Activated CD8-positive, alpha-beta memory T cell treated with anti-CD3 and anti-CD28 coated beads for 1 hour (primary cell): ENCODE results near the gene ELFN2.
"Not testable (repeated sequence)": the region's sequence is repeated elsewhere in the genome, so short reads cannot be mapped to it uniquely, and the experiment has no call there.

Source experiments
- DNase-seq, 2 donors: peaks; one replicate each; pipeline ENCODE4 v3.0.0-alpha.2; 2020; ENCODE audit warnings: low read depth in 1 of 2; ENCODE audit errors: extremely low read depth in 1 of 2

Gene ELFN2

GRCh38 chr22:37427135-37427710 lies at the start of gene ELFN2:
ELFN2 (minus strand) TSS chr22:37427479; CDS start chr22:37375534, 51,945 bp downstream.
- no peak for DNase-seq

- DNase-seq: no peak
Measured at GRCh38 chr22:37476389-37477329, 49.4 kb upstream of the ELFN2 start.

GRCh38 chr22:37474447-37475090 lies 47.3 kb upstream of the ELFN2 start:
- DNase-seq: no peak

- DNase-seq: no peak
Measured at GRCh38 chr22:37473437-37473946, 46.2 kb upstream of the ELFN2 start.

GRCh38 chr22:37472418-37473006 lies 45.2 kb upstream of the ELFN2 start:
- peak in 1 of 2 donors; percentile 29 for DNase-seq

GRCh38 chr22:37471727-37472417 lies 44.6 kb upstream of the ELFN2 start:
- DNase-seq: no peak

GRCh38 chr22:37470087-37470445 lies 42.8 kb upstream of the ELFN2 start:
- no peak for DNase-seq

- DNase-seq: no peak
Measured at GRCh38 chr22:37469416-37470086, 42.3 kb upstream of the ELFN2 start.

GRCh38 chr22:37468201-37468695 lies 41.0 kb upstream of the ELFN2 start:
- not testable (repeated sequence) for DNase-seq

GRCh38 chr22:37467391-37467955 lies 40.2 kb upstream of the ELFN2 start:
- no peak for DNase-seq

GRCh38 chr22:37464181-37464580 lies 36.9 kb upstream of the ELFN2 start:
- DNase-seq: no peak

GRCh38 chr22:37462983-37463382 lies 35.7 kb upstream of the ELFN2 start:
- no peak for DNase-seq

- DNase-seq: no peak
Measured at GRCh38 chr22:37462436-37462835, 35.2 kb upstream of the ELFN2 start.

GRCh38 chr22:37461961-37462360 lies 34.7 kb upstream of the ELFN2 start:
- DNase-seq: no peak

- no peak for DNase-seq
Measured at GRCh38 chr22:37460684-37461083, 33.4 kb upstream of the ELFN2 start.

GRCh38 chr22:37459206-37459605 lies 31.9 kb upstream of the ELFN2 start:
- DNase-seq: no peak

- peak; percentile 67 to 70 for DNase-seq
Measured at GRCh38 chr22:37457093-37457893, 30.0 kb upstream of the ELFN2 start.

- no peak for DNase-seq
Measured at GRCh38 chr22:37456346-37456745, 29.1 kb upstream of the ELFN2 start.

GRCh38 chr22:37455896-37456295 lies 28.6 kb upstream of the ELFN2 start:
- no peak for DNase-seq
